Measurements from ENCODE around the gene SLC29A2.

SLC29A2 gene

DNA sequence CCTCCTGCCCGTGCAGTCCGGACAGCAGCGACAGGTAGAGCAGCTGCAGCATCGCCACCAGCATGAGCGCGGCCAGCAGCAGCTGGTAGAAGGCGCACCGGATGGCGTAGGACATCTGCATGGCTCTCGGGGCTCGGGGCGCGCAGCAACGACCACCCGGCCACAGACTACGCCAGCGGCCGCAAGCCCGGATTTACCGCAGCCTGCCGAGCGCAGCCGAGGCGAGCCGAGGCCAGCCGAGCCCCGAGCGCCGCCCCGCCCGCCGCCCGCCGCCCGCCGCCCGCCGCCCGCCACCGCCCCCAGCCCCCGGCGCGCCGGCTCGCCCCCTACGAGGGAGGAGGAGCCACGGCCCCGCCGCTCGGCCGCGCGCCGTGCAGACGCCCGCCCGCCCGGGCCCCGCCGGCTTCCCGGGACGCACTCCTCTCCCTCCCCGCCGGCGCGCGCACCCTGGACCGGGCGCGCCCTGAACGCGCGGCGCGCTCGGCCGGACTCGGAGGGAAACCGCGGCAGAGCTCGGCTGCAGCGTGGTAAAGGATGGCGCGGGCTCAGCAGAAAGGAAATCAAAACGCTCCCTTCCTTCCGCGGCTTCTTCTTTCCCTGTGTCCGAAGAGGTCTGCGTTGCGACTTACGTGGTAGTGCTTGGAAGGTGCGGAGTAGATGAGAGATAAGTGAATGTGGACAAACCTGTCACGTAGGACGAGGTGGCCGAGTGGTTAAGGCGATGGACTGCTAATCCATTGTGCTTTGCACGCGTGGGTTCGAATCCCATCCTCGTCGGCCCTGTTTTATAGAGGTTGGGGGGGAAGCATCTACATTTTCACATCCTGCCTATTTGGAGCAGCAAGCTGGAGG lies 23.9 kb downstream of the SLC29A2 start, which contains the start of gene B4GAT1 (continued):
- TF ChIP-seq, protein P1, sequence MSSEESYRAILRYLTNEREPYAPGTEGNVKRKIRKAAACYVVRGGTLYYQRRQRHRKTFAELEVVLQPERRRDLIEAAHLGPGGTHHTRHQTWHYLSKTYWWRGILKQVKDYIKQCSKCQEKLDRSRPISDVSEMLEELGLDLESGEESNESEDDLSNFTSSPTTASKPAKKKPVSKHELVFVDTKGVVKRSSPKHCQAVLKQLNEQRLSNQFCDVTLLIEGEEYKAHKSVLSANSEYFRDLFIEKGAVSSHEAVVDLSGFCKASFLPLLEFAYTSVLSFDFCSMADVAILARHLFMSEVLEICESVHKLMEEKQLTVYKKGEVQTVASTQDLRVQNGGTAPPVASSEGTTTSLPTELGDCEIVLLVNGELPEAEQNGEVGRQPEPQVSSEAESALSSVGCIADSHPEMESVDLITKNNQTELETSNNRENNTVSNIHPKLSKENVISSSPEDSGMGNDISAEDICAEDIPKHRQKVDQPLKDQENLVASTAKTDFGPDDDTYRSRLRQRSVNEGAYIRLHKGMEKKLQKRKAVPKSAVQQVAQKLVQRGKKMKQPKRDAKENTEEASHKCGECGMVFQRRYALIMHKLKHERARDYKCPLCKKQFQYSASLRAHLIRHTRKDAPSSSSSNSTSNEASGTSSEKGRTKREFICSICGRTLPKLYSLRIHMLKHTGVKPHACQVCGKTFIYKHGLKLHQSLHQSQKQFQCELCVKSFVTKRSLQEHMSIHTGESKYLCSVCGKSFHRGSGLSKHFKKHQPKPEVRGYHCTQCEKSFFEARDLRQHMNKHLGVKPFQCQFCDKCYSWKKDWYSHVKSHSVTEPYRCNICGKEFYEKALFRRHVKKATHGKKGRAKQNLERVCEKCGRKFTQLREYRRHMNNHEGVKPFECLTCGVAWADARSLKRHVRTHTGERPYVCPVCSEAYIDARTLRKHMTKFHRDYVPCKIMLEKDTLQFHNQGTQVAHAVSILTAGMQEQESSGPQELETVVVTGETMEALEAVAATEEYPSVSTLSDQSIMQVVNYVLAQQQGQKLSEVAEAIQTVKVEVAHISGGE (tag by site-specific recombination; conservative IDR thresholded peaks at IDR 0.05; ENCODE audit: low read depth) = 0 out of 2 replicates have a peak, but pooled peaks have one; percentile 27
- peak; percentile 85 for TF ChIP-seq KLF16 (tag by site-specific recombination; IDR thresholded peaks at IDR 0.05)
- TF ChIP-seq ZNF10 (tag by site-specific recombination; IDR thresholded peaks at IDR 0.05) = no peak
- no peak for TF ChIP-seq ZNF548 (tag by site-specific recombination; IDR thresholded peaks at IDR 0.05)
- TF ChIP-seq, protein P2, sequence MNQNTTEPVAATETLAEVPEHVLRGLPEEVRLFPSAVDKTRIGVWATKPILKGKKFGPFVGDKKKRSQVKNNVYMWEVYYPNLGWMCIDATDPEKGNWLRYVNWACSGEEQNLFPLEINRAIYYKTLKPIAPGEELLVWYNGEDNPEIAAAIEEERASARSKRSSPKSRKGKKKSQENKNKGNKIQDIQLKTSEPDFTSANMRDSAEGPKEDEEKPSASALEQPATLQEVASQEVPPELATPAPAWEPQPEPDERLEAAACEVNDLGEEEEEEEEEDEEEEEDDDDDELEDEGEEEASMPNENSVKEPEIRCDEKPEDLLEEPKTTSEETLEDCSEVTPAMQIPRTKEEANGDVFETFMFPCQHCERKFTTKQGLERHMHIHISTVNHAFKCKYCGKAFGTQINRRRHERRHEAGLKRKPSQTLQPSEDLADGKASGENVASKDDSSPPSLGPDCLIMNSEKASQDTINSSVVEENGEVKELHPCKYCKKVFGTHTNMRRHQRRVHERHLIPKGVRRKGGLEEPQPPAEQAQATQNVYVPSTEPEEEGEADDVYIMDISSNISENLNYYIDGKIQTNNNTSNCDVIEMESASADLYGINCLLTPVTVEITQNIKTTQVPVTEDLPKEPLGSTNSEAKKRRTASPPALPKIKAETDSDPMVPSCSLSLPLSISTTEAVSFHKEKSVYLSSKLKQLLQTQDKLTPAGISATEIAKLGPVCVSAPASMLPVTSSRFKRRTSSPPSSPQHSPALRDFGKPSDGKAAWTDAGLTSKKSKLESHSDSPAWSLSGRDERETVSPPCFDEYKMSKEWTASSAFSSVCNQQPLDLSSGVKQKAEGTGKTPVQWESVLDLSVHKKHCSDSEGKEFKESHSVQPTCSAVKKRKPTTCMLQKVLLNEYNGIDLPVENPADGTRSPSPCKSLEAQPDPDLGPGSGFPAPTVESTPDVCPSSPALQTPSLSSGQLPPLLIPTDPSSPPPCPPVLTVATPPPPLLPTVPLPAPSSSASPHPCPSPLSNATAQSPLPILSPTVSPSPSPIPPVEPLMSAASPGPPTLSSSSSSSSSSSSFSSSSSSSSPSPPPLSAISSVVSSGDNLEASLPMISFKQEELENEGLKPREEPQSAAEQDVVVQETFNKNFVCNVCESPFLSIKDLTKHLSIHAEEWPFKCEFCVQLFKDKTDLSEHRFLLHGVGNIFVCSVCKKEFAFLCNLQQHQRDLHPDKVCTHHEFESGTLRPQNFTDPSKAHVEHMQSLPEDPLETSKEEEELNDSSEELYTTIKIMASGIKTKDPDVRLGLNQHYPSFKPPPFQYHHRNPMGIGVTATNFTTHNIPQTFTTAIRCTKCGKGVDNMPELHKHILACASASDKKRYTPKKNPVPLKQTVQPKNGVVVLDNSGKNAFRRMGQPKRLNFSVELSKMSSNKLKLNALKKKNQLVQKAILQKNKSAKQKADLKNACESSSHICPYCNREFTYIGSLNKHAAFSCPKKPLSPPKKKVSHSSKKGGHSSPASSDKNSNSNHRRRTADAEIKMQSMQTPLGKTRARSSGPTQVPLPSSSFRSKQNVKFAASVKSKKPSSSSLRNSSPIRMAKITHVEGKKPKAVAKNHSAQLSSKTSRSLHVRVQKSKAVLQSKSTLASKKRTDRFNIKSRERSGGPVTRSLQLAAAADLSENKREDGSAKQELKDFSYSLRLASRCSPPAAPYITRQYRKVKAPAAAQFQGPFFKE (tag by site-specific recombination; IDR thresholded peaks at IDR 0.05; ENCODE audit: borderline replicate concordance) = 0 out of 2 replicates have a peak, but pooled peaks have one; percentile 61
- peak; percentile 89 for TF ChIP-seq ZNF501 (tag by site-specific recombination; IDR thresholded peaks at IDR 0.05)
- TF ChIP-seq ZNF792 (tag by site-specific recombination; IDR thresholded peaks at IDR 0.05) = no peak
- TF ChIP-seq ZNF843 (tag by site-specific recombination; IDR thresholded peaks at IDR 0.05) = peak; percentile 52; the same call in 1 of the 2 replicates
- no peak for TF ChIP-seq ZNF23 (tag by site-specific recombination; IDR thresholded peaks at IDR 0.05; ENCODE audit: borderline replicate concordance)
- TF ChIP-seq, protein P3, sequence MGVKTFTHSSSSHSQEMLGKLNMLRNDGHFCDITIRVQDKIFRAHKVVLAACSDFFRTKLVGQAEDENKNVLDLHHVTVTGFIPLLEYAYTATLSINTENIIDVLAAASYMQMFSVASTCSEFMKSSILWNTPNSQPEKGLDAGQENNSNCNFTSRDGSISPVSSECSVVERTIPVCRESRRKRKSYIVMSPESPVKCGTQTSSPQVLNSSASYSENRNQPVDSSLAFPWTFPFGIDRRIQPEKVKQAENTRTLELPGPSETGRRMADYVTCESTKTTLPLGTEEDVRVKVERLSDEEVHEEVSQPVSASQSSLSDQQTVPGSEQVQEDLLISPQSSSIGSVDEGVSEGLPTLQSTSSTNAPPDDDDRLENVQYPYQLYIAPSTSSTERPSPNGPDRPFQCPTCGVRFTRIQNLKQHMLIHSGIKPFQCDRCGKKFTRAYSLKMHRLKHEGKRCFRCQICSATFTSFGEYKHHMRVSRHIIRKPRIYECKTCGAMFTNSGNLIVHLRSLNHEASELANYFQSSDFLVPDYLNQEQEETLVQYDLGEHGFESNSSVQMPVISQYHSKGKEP (tag by site-specific recombination; IDR thresholded peaks at IDR 0.05) = no peak
- no peak for TF ChIP-seq ZNF350 (tag by site-specific recombination; IDR thresholded peaks at IDR 0.05)
- TF ChIP-seq, protein P4, sequence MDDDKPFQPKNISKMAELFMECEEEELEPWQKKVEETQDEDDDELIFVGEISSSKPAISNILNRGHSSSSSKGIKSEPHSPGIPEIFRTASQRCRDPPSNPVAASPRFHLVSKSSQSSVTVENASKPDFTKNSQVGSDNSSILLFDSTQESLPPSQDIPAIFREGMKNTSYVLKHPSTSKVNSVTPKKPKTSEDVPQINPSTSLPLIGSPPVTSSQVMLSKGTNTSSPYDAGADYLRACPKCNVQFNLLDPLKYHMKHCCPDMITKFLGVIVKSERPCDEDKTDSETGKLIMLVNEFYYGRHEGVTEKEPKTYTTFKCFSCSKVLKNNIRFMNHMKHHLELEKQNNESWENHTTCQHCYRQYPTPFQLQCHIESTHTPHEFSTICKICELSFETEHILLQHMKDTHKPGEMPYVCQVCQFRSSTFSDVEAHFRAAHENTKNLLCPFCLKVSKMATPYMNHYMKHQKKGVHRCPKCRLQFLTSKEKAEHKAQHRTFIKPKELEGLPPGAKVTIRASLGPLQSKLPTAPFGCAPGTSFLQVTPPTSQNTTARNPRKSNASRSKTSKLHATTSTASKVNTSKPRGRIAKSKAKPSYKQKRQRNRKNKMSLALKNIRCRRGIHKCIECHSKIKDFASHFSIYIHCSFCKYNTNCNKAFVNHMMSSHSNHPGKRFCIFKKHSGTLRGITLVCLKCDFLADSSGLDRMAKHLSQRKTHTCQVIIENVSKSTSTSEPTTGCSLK (tag by site-specific recombination; IDR thresholded peaks at IDR 0.05) = no peak
- no peak for TF ChIP-seq TCF7L2 (IDR thresholded peaks at IDR 0.05; ENCODE audit: borderline replicate concordance, low read depth, low read length)
- TF ChIP-seq ZNF155 (tag by site-specific recombination; IDR thresholded peaks at IDR 0.05) = no peak
- no peak for TF ChIP-seq MYNN (tag by site-specific recombination; IDR thresholded peaks at IDR 0.05; ENCODE audit: borderline replicate concordance)
- TF ChIP-seq ZNF48 (tag by site-specific recombination; IDR thresholded peaks at IDR 0.05) = no peak
- TF ChIP-seq ZNF146 (tag by site-specific recombination; IDR thresholded peaks at IDR 0.05) = 0 out of 2 replicates have a peak, but pooled peaks have one; percentile 18
- TF ChIP-seq ZNF2 (tag by site-specific recombination; IDR thresholded peaks at IDR 0.05) = peak; percentile 94
- TF ChIP-seq ZNF670 (tag by site-specific recombination; IDR thresholded peaks at IDR 0.05; ENCODE audit: low read depth) = no peak
- TF ChIP-seq ZBTB17 (tag by site-specific recombination; IDR thresholded peaks at IDR 0.05) = peak; percentile 93
- no peak for TF ChIP-seq ZNF157 (tag by site-specific recombination; IDR thresholded peaks at IDR 0.05)
- TF ChIP-seq HOXD13 (CRISPR knock-in tag; IDR thresholded peaks at IDR 0.05; ENCODE audit: borderline replicate concordance) = no peak
- TF ChIP-seq, protein P5, sequence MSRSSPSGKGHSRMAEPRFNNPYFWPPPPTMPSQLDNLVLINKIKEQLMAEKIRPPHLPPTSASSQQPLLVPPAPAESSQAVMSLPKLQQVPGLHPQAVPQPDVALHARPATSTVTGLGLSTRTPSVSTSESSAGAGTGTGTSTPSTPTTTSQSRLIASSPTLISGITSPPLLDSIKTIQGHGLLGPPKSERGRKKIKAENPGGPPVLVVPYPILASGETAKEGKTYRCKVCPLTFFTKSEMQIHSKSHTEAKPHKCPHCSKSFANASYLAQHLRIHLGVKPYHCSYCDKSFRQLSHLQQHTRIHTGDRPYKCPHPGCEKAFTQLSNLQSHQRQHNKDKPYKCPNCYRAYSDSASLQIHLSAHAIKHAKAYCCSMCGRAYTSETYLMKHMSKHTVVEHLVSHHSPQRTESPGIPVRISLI (tag by site-specific recombination; IDR thresholded peaks at IDR 0.05) = no peak
- TF ChIP-seq ZNF530 (tag by site-specific recombination; IDR thresholded peaks at IDR 0.05; ENCODE audit: low read depth) = no peak

Measured in HEK293 (cell line).